Cardiac muscle cell (in vitro differentiated cells and primary cell): ENCODE measurements around the gene MAD1L1. TPM values are rescaled to one million over a fixed set of nuclear protein-coding genes. Genes with fewer than 3 reads are reported as not detected.

ENCODE experiments used
- DNase-seq, 2 donors: peaks; one replicate each; pipeline versions ENCODE4 v3.0.0 to v3.0.0-alpha.2; 2010 to 2017; ENCODE audit warnings: low read depth in 1 of 2, low spot score in 1 of 2
- H3K27ac ChIP-seq: fragments of 200-600 bp; sonication (generic); 2 replicates; pipeline ENCODE4 v1.5.1; 2016
- H3K27me3 ChIP-seq: fragments of 200-600 bp; sonication (generic); 2 replicates; pipeline ENCODE4 v1.6.0; 2016; ENCODE audit warnings: control low read depth
- H3K36me3 ChIP-seq: fragments of 200-600 bp; sonication (generic); 2 replicates; pipeline ENCODE4 v1.5.1; 2016; ENCODE audit warnings: control low read depth
- H3K4me1 ChIP-seq: fragments of 200-600 bp; sonication (generic); 2 replicates; pipeline ENCODE4 v1.8.1; 2017; ENCODE audit warnings: low read depth, mild to moderate bottlenecking, mixed run types
- H3K4me3 ChIP-seq: fragments of 200-600 bp; sonication (generic); 2 replicates; pipeline ENCODE4 v1.5.1; 2016; ENCODE audit warnings: mild to moderate bottlenecking
- H3K9me3 ChIP-seq: fragments of 200-600 bp; sonication (generic); 2 replicates; pipeline ENCODE4 v1.5.1; 2017; ENCODE audit warnings: low read depth, mild to moderate bottlenecking, control low read depth
- polyA plus RNA-seq: library from polyadenylated mRNA; unstranded; fragments of >200 nt; fragmentation: Nextera tagmentation; extraction: Ambion mirVana; gene quantifications from 2 replicates; pipeline ENCODE4 v1.2.1, GENCODE V29; 2016
- total RNA-seq: library from RNA; depleted of rRNA; stranded (reverse); fragments of >200 nt; gene quantifications from 2 replicates; pipeline ENCODE4 v1.2.3, GENCODE V29; 2016
- TF ChIP-seq, protein P1 (sequence below): IDR thresholded peaks from 2 replicates; pipeline ENCODE4 v1.5.1; 2012; ENCODE audit warnings: low read depth, mild to moderate bottlenecking, low read length

MAD1L1 gene
- total and polyA plus RNA-seq, 2 experiments from 2014 or later = 38.3 to 56.2 TPM

DNA sequence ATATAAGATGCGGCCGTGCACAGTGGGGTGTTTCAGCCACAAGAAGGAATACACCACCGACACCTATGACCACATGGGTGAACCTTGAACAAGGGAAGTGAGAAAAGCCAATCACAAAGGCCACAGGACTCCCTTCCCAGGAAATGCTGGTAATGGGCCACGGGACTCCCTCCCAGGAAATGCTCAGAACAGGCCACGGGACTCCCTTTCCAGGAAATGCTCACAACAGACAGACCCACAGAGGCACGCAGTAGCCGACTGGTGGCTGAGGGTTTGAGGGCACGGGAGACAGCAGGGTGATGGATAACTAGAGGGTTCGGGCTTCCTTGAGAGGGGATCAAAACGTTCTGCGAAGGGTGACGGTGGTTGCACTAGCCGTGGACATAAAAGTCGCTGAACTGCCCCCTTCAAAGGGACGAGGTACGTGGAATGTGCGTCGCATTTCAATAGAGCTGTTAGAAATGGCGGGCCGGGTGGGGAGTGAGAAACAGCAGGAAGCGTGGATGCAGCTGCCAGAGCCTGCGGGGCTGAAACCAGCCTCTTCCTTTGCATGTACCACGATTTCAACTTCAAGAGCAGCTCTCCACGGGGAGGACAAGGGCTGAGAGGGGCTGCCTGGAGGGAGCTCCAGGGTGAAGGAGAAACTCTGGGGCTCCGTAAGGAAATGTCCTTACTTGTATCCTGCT lies 288.7 kb downstream of the MAD1L1 start:
- DNase-seq = no peak
- Histone ChIP-seq H3K4me3 (no peak overlapping the region), H3K4me1 (no peaks in the 10 kb centered on the region), H3K36me3 (no peaks in the 10 kb centered on the region), H3K27me3 (no peaks in the 10 kb centered on the region), H3K9me3 (no peaks in the 10 kb centered on the region), H3K27ac (no peak overlapping the region)
- TF ChIP-seq, protein P1, sequence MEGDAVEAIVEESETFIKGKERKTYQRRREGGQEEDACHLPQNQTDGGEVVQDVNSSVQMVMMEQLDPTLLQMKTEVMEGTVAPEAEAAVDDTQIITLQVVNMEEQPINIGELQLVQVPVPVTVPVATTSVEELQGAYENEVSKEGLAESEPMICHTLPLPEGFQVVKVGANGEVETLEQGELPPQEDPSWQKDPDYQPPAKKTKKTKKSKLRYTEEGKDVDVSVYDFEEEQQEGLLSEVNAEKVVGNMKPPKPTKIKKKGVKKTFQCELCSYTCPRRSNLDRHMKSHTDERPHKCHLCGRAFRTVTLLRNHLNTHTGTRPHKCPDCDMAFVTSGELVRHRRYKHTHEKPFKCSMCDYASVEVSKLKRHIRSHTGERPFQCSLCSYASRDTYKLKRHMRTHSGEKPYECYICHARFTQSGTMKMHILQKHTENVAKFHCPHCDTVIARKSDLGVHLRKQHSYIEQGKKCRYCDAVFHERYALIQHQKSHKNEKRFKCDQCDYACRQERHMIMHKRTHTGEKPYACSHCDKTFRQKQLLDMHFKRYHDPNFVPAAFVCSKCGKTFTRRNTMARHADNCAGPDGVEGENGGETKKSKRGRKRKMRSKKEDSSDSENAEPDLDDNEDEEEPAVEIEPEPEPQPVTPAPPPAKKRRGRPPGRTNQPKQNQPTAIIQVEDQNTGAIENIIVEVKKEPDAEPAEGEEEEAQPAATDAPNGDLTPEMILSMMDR = no peak

DNA sequence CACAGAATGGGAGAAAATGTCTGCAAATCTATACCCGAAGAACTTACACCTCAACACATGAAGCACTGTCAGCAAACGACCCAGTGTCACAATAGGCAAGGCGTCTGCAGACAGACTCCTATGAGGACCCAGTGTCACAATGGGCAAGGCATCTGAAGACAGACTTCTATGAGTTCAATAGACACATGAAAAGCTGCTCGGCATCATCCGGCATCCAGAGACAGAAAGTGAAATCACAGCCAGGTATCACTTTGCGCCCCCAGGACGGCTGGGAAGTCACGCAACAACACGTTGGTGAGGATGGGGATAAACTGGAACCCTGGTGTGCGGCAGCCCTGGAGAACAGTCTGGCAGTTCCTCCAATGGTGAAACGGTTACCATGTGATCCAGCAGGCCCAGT lies 289.4 kb downstream of the MAD1L1 start:
- Histone ChIP-seq H3K27me3 (no peaks in the 10 kb centered on the region), H3K27ac (no peak overlapping the region), H3K4me1 (no peaks in the 10 kb centered on the region), H3K9me3 (no peaks in the 10 kb centered on the region), H3K36me3 (no peaks in the 10 kb centered on the region), H3K4me3 (no peak overlapping the region)
- no peak for DNase-seq
- TF ChIP-seq, protein P1 = no peak

DNA sequence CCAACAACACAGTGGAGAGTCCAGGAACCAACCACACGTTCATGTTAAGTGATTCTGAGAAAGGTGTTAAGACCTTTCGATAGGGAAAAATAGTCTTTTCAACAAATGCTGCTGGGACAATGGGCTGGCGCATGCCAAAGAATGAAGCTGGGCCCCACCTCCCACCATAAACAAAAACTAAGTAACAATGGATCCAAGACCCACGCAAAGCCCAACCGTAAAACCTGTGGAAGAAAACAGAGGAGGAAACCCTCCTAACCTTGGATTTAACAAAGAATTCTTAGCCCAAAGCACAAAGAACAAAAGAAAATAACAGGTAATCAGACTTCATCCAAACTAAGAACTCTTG lies 289.8 kb downstream of the MAD1L1 start:
- TF ChIP-seq, protein P1 = no peak
- no peak for DNase-seq
- H3K4me3 ChIP-seq = no peak overlapping the region
- no peaks in the 10 kb centered on the region for H3K27me3 ChIP-seq
- H3K4me1 ChIP-seq = no peaks in the 10 kb centered on the region
- H3K36me3 ChIP-seq = no peaks in the 10 kb centered on the region
- no peaks in the 10 kb centered on the region for H3K9me3 ChIP-seq
- H3K27ac ChIP-seq = no peak overlapping the region

DNA sequence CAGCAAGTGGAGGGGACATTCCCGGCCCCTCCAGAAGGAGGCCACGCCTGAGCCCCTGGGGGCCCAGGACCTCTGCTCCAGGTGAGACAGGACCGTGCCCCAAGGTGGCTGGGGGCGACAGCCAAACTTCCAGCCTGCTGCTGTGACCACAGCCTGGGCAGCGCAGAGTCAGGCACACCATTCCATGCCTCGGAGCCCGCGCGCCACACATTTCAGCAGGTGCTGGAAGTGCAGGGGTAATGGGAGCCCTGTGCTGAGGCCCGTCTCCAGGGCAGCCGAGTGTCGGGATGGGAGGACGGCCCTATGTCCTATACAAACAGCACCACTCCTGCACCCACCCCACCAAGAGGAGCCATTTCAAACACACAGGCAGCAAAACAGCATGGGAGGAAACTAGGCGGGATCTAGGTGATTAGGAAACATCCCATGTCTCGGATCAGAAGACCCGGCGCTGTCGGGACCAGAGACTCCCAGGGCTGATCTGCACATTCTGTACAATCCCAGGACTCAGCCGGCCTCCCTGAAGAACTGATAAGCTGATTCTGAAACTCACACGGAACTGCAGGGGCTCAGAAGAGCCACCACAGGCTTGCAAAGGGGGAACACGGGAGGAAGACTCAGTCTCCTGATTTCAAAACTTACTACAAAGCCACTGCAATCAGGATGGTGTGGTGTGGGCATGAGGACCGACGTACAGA lies 290.4 kb downstream of the MAD1L1 start:
- TF ChIP-seq, protein P1 = no peak
- Histone ChIP-seq H3K9me3 (no peaks in the 10 kb centered on the region), H3K4me3 (no peak overlapping the region), H3K4me1 (no peaks in the 10 kb centered on the region), H3K36me3 (no peaks in the 10 kb centered on the region), H3K27ac (no peak overlapping the region), H3K27me3 (no peaks in the 10 kb centered on the region)
- no peak for DNase-seq

DNA sequence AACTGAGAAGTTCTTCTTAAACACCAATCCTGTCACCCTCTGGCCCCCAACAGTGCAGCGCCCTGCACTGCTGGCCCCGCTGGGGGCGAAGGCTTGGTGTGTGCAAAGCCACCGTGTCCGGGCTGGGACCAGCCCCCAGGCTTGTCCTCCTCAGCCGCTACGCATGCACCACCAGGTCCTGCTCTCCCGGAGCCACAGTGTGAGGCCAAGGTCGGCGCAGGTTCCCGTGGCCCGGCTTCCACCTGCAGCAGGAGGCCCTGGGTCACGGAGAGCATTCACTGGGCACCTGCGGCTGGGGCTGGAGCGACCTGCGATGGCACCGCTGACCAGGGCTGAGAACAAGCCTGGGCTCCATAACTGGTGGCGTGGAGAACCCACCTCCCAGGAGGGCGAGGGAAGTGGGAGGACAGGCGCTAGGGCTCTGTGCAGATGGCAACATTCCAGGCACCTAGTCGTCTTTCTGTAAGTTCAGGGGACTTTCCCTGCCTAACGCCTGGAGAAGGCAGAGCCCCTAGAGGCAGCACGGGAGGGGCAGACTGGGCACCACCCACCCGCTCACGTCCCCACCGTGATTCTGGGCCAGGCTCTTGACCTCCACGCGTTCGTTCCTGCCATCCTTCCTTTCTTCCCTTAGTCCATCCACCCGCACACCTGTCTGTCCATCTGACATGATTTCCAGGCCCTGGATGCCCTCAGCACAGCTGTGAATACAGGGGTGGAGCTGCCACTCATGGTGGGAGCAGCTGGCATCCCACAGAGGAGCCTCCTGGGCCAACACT lies 291.1 kb downstream of the MAD1L1 start:
- no peaks in the 10 kb centered on the region for H3K36me3 ChIP-seq
- DNase-seq = peak in 1 of 2 donors; percentile 27
- H3K27me3 ChIP-seq = no peaks in the 10 kb centered on the region
- no peak overlapping the region for H3K27ac ChIP-seq
- H3K4me1 ChIP-seq = no peaks in the 10 kb centered on the region
- H3K4me3 ChIP-seq = no peak overlapping the region
- TF ChIP-seq, protein P1 = no peak
- H3K9me3 ChIP-seq = no peaks in the 10 kb centered on the region
